Left ventricle myocardium inferior (tissue), 1 donor: Measurements from ENCODE around the gene SCARF1. TPM values are rescaled to one million over a fixed set of nuclear protein-coding genes. Genes with fewer than 3 reads are reported as not detected.
"Not testable (repeated sequence)": the region's sequence is repeated elsewhere in the genome, so short reads cannot be mapped to it uniquely, and the experiment has no call there.

Source experiments
- DNase-seq: peaks from one replicate; pipeline ENCODE4 v3.0.0-alpha.2; 2020
- H3K27ac ChIP-seq: fragments of 200-600 bp; replicated peaks from 2 replicates; pipeline ENCODE4 v1.8.0; 2021
- H3K27me3 ChIP-seq: fragments of 200-600 bp; 2 replicates; pipeline ENCODE4 v1.8.0; 2021; ENCODE audit warnings: low read depth
- H3K36me3 ChIP-seq: fragments of 200-600 bp; 2 replicates; pipeline ENCODE4 v1.8.0; 2021
- H3K4me1 ChIP-seq: fragments of 200-600 bp; 2 replicates; pipeline ENCODE4 v1.8.0; 2021
- H3K4me3 ChIP-seq: fragments of 200-600 bp; 2 replicates; pipeline ENCODE4 v1.8.0; 2021; ENCODE audit warnings: mild to moderate bottlenecking, moderate library complexity
- H3K9me3 ChIP-seq: fragments of 200-600 bp; replicated peaks from 2 replicates; pipeline ENCODE4 v1.8.0; 2021
- CTCF ChIP-seq: fragments of 200-600 bp; IDR thresholded peaks from 2 replicates; pipeline ENCODE4 v1.8.0; 2021; ENCODE audit warnings: antibody characterized with exemption, mild to moderate bottlenecking, borderline replicate concordance
- intact Hi-C: fragments of 100-400 bp; cut with micrococcal nuclease; formaldehyde crosslinking; loops from one replicate; pipeline ENCODE4 v1.11.0; 2022
- total RNA-seq: library from RNA; stranded (reverse); fragmentation: NEBNext Ultra II Directional; extraction: Animal tissue kit (Norgen Biotek cat#: 25700); gene quantifications from one replicate; pipeline ENCODE4 v1.2.1, GENCODE V29; 2021
- donor health status: DM: no; HTN: yes; CAD: no; lungs with severe emphysema.

The SCARF1 gene
- total RNA-seq, 1 donor from 2014 or later: 12.2 TPM

GRCh38 chr17:1684378-1685189 is 39.1 kb upstream of the SCARF1 start, which contains the start of gene PRPF8:
Gene PRPF8 (minus strand): TSS chr17:1684867. CDS start chr17:1684571, 296 bp downstream.
- peak; percentile 97 for DNase-seq
- H3K4me1 ChIP-seq: peaks cover 35% of the 10 kb centered on the region
- peak within 1 kb of the TSS; percentile 83 for H3K4me3 ChIP-seq
- TF ChIP-seq CTCF: peak; percentile 9
- peak within 1 kb of the TSS; percentile 91 for H3K27ac ChIP-seq
- H3K9me3 ChIP-seq: no peaks in the 10 kb centered on the region
- intact Hi-C loops: no loop called here
- no peaks in the 10 kb centered on the region for H3K27me3 ChIP-seq
- peaks cover 41% of the 10 kb centered on the region for H3K36me3 ChIP-seq

GRCh38 chr17:1683459-1683858 is 37.9 kb upstream of the SCARF1 start:
- H3K4me3 ChIP-seq: peak overlapping the region; percentile 83
- DNase-seq: no peak
- intact Hi-C loops: no loop called here
- peak overlapping the region; percentile 91 for H3K27ac ChIP-seq
- H3K27me3 ChIP-seq: no peaks in the 10 kb centered on the region
- no peaks in the 10 kb centered on the region for H3K9me3 ChIP-seq
- peaks cover 35% of the 10 kb centered on the region for H3K4me1 ChIP-seq
- H3K36me3 ChIP-seq: peaks cover 52% of the 10 kb centered on the region
- TF ChIP-seq CTCF: no peak

- intact Hi-C loops: no loop called here
- H3K9me3 ChIP-seq: no peaks in the 10 kb centered on the region
- peaks cover 100% of the 10 kb centered on the region for H3K36me3 ChIP-seq
- H3K27ac ChIP-seq: no peak overlapping the region
- DNase-seq: no peak
- H3K27me3 ChIP-seq: no peaks in the 10 kb centered on the region
- no peak for TF ChIP-seq CTCF
- H3K4me1 ChIP-seq: peaks cover 2% of the 10 kb centered on the region
- no peak overlapping the region for H3K4me3 ChIP-seq
Measured at GRCh38 chr17:1676401-1676800, 30.9 kb upstream of the SCARF1 start.

GRCh38 chr17:1673041-1673785 is 27.7 kb upstream of the SCARF1 start:
- intact Hi-C loops: no loop called here
- H3K27ac ChIP-seq: no peak overlapping the region
- DNase-seq: no peak

GRCh38 chr17:1663934-1664333 is 18.4 kb upstream of the SCARF1 start:
- H3K4me3 ChIP-seq, H3K27ac ChIP-seq, DNase-seq, H3K9me3 ChIP-seq, H3K27me3 ChIP-seq, H3K4me1 ChIP-seq: not testable (repeated sequence)
- intact Hi-C loops: loop anchor here (10.0 kb wide), 1 partner anchor 141 kb away; no protein-coding TSS in a partner anchor
- H3K36me3 ChIP-seq: peaks cover 100% of the 10 kb centered on the region

More at GRCh38 chr17:1673041-1673785, 27.7 kb upstream of the SCARF1 start:
- Histone ChIP-seq H3K36me3 (peaks cover 92% of the 10 kb centered on the region), H3K9me3 (no peaks in the 10 kb centered on the region), H3K27me3 (no peaks in the 10 kb centered on the region), H3K4me3 (no peak overlapping the region), H3K4me1 (peaks cover 25% of the 10 kb centered on the region)
- TF ChIP-seq CTCF: no peak
